GM18868 (cell line): ENCODE data around the gene MTA3.
"Not testable (repeated sequence)": the region's sequence is repeated elsewhere in the genome, so short reads cannot be mapped to it uniquely, and the experiment has no call there.

Source experiments
- ATAC-seq: cut with Tn5 transposase; IDR thresholded peaks from one replicate; pipeline ENCODE4 v1.9.1; 2021; ENCODE audit warnings: mild to moderate bottlenecking, moderate library complexity; ENCODE audit not compliant: unreplicated experiment

MTA3 gene

GRCh38 chr2:42725657-42726056, 157.2 kb downstream of the MTA3 start:
- ATAC-seq: no peak

- no peak for ATAC-seq
These were observed 158.2 kb downstream of the MTA3 start for GRCh38 chr2:42726680-42727079.

GRCh38 chr2:42731316-42731715, 162.9 kb downstream of the MTA3 start:
- ATAC-seq: not testable (repeated sequence)

- ATAC-seq: no peak
These were observed 165.4 kb downstream of the MTA3 start for GRCh38 chr2:42733852-42734251.

- ATAC-seq: no peak
These were observed 168.3 kb downstream of the MTA3 start for GRCh38 chr2:42736598-42737322.

- no peak for ATAC-seq
These were observed 172.7 kb downstream of the MTA3 start for GRCh38 chr2:42741140-42741539.

GRCh38 chr2:42742740-42743658, 174.6 kb downstream of the MTA3 start:
- ATAC-seq: no peak

GRCh38 chr2:42743659-42743990, 175.2 kb downstream of the MTA3 start:
- ATAC-seq: no peak

GRCh38 chr2:42744545-42745082, 176.2 kb downstream of the MTA3 start:
- no peak for ATAC-seq

- ATAC-seq: no peak
These were observed 179.0 kb downstream of the MTA3 start for GRCh38 chr2:42747422-42747821.

- no peak for ATAC-seq
These were observed 180.4 kb downstream of the MTA3 start for GRCh38 chr2:42748840-42749239.

GRCh38 chr2:42752314-42752713, 183.9 kb downstream of the MTA3 start:
- peak; percentile 75 for ATAC-seq

- no peak for ATAC-seq
These were observed 184.7 kb downstream of the MTA3 start for GRCh38 chr2:42752816-42753813.

GRCh38 chr2:42754021-42754775, 185.8 kb downstream of the MTA3 start:
- ATAC-seq: peak; percentile 64

- ATAC-seq: no peak
These were observed 186.3 kb downstream of the MTA3 start for GRCh38 chr2:42754776-42755140.

- no peak for ATAC-seq
These were observed 186.9 kb downstream of the MTA3 start for GRCh38 chr2:42755191-42755880.

- no peak for ATAC-seq
These were observed 187.8 kb downstream of the MTA3 start for GRCh38 chr2:42756150-42756775.

GRCh38 chr2:42756966-42757513, 188.6 kb downstream of the MTA3 start:
- no peak for ATAC-seq
